LHCN-M2 (cell line): ENCODE measurements around the gene ABCB8. TPM values are rescaled to one million over a fixed set of nuclear protein-coding genes. Genes with fewer than 3 reads are reported as not detected.

Experiments used
- DNase-seq: peaks from one replicate; pipeline ENCODE4 v3.0.0-alpha.2; 2012; ENCODE audit warnings: low read depth
- total RNA-seq: library from RNA; depleted of rRNA; stranded (reverse); fragments of >200 nt; gene quantifications from 2 replicates; pipeline ENCODE4 v1.2.3, GENCODE V29; 2014

ABCB8 gene
- total RNA-seq, 1 experiment from 2014 or later = 61.1 TPM

DNA sequence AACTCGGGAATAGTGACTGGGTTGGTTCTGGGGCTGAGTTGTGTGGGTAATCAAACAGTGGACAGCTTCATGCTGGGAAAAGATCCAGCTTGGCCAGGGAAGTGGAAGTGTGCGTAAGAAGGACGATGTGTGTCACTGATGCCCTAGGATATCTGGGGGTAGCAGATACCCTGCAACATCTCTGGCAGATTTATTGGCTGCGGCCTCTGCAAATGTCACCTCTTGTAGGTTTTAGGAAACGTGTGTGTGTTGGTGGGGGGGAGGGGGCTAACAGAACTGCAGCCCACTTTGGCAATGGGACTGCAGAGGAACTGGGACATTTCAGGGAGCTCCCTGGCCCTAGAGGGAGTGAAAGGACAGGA is 57.1 kb downstream of the ABCB8 start:
- DNase-seq = no peak

DNA sequence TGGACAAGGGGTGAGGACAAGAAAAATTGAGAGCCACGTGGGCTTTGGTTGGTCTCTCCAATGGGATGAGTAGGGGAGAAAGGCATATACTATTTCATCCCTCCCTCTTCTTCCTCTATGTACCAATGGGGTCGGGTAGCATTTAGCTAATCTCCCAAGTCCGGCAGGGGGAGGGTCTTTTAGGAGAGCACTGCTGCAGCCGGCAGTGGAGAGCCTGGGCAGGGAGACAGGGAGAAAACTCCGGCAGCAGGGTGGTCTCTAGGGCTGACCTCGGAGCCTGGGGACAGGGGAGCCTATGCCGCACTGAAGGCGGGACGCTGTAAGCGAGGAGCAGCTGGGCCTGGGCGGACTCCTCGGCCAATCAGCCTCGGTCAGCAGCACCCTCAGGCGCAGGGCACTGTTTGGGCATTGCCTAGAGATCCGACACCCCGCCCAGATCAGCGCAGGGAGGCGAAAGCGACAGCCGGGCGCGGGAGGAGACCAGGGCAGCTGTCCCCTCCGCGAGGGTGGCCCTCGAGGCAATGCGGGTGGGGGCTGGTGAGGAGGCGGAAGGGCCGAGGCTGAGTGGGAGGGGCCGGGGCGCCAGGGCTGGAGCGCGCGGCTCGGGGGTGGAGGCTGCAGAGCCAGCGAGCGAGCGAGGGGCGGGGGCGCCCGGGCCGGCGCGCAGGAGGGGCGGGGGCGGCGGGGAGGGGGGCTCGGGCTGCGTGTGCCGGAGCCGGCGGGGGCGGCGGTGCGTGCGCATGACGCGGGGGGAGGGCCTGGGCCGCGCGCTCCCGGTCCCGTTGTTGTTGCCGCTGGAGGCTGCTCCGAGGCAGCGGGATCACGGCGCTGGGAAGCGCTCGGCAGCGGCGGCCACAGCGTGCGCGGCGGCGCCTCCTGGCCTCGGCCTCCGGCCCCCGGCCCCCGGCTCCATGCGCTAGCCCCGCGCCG is 57.7 kb downstream of the ABCB8 start, which contains the start of gene AGAP3:
Gene AGAP3 (plus strand): TSS at position 785 of the 930 bp plus-strand sequence. CDS start 267 bp downstream, outside the sequence.
- peak; percentile 94 for DNase-seq

DNA sequence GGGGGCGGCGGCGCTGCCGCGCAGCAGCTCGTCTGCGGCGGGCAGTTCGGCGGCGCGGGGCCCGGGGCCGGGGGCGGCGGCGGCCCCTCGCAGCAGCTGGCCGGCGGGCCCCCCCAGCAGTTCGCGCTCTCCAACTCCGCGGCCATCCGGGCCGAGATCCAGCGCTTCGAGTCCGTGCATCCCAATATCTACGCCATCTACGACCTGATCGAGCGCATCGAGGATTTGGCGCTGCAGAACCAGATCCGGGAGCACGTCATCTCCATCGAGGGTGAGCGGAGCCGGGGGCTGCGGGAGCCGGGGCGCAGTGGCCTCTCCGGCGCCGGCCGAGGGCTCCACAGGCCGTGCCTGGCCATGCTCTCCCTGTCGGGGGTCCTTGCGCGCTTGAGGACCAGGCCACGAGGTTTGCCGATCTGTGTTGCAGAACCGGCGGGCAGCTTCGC is 58.6 kb downstream of the ABCB8 start:
- DNase-seq = peak; percentile 44

DNA sequence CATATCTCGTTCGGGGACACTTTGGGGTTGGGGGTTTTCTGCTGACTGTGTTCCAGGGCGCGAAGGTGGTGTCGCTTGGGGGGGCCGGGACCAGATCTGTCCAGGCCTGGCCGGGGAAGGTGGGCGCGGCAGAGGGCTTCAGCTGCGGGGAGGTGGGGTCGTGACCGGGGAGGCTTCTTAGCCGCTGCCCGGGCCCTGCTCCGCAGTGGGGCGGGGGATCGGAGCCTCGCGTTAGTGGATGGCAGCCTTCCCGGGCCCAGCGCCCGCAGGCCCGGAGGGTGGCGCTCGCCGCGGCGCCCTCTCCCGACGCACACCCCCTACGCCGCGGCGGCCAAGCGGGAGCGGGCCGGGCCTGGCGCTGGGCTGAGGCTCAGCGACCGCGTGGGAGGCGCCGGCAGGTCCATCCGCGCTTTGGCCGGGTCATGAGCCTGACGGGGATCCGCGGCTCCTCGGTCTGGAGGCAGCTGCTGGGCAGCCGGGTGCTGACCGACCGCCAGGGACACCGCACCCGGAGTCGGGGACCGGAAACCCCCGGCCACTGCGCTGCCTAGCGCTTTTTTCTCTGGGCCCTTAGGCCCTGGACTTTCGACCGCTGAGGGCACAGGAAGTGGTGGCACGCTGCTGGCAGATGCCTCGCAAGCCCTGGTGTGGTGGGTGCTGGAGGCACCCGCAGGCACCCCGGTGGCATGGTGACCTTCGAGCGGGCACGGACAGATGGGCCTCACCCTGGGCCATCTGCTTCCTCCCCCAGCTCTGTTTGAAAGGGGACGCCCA is 59.2 kb downstream of the ABCB8 start:
- peak; percentile 65 for DNase-seq

DNA sequence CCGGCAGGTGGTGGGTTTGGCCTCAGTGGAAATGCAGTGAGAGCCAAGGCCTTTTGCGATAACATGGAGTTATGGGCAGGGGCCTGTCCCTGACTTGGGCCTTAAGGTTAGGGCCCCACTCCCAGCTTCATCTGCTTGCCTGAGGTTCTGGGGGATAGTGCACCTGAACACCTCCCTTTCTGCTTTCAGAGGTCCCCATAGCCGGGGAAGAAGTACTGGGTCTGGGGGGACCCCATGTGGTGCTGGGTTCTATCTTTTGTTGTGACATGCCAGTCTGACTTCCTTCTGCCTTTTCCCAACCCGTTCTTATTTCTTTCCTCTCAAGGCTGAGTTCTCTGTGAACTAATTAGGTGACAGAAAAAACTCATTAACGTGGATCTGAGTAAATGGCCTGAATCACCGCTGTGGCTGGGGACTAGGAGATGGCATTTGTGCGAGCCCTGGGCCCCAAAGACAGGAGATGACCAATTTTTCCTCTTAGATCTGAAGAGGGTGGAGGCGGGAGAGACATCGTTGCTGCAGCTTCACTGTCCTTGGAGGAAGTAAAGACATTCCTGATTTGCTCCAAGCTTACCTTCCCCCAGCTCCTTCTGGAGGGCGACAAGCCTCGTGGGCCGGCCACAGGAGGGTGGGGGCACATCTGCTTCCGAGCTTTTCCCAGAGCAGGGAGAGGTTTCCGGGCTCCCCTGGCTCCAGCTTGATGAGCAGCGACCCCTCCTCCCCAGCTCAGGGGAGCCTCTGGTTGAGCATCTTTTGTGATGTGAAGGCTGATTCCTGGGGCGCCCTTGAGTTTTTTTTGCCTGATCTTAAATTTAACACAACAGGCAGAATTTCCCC is 60.0 kb downstream of the ABCB8 start:
- DNase-seq = no peak

DNA sequence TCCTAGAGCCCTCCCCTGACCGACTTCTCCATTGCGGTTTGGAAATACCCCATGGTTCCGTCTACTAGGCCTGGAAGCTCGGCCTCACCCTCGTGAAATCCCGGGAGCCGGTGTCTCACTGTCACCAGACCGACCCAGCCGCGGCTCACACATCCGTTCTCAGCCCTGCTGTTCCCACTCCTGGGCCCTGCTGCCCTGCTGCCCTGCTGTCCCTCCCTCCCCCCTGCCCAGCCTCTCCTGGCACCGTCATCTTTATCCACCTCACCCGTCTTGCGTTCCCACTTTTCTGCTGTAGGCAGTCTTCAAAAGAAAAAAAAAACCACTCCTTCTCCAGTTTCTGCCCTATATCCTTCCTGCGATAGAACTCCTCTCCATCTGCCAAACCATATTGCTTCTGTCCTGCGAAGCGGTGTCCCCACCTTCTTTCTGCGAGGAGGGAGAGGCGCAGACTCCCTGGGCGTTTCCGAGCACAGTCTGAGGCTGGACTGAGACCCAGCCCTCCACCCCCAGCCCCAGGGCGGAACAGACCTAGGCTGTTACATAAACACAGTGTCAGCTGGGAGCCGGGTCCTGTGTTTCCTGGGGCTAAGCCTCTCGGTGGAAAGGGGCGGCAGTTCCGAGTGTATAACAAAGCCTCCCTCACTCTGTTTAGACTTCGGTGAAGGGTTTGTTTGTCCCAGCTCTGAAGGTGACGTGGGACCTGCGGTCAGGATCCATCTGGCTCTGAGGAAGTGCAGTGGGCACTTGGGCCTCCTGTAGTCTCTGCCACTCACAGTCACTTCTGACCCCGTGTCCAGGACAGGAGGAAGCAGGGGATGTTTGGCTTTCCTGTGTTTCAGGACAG is 60.8 kb downstream of the ABCB8 start:
- peak; percentile 43 for DNase-seq

DNA sequence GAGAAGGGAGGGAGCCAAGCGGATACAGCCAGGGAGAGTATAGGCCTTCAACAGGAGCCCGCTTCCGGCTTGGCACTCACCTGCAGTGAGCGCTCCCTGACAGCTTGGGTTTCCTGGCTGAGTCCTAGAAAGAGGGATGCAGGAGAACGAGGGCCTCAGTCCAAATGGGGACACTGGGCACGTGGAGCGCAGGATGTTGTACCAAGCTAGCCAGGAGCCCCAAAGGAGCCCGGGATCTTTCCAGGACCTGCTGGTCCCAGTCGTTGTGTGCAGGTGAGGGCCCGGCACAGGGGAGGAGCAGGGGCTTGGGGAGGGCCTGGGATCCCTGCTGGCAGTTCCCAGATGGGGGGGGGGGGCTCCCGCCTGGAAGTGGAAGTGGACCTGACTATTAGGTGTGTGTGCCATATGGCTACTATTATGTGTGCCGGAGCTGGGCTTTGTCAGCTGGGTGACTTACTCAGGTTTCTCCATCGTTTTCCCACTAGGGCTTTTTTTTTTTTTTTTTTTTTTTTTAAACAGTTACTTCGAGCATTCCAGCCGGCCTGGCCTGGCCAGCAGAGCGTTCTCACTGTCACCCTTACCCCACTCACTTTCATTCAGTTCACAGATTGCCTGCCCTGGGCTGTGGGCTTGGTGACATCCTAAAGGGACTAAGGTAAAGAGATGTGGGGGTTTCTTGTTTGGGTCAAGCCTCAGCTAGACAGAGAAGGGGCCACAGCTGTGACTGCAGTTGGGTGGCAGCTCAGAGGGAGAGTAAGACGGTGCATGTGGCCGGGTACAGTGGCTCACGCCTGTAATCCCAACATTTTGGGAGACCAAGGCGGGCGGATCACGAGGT is 61.9 kb downstream of the ABCB8 start:
- no peak for DNase-seq

DNA sequence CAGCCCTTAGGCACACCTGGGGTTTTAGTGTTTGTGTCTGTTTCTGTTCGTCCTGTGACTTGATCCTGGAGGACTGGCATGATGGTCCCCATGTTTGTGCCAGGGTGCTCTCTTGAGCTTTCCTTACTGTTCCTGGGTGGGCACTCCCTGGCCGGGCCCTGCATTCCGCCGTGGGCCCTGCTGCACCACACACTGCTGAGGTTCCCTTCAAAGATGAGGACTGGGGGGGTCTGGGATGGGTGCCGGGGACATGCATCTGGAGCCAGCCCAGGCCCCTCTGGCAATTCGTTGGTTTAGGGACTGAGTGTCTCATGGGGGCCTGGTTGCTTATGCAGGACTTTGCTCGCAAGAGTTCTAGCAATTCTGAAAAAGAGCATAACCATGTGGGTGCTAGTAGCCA is 62.8 kb downstream of the ABCB8 start:
- no peak for DNase-seq

DNA sequence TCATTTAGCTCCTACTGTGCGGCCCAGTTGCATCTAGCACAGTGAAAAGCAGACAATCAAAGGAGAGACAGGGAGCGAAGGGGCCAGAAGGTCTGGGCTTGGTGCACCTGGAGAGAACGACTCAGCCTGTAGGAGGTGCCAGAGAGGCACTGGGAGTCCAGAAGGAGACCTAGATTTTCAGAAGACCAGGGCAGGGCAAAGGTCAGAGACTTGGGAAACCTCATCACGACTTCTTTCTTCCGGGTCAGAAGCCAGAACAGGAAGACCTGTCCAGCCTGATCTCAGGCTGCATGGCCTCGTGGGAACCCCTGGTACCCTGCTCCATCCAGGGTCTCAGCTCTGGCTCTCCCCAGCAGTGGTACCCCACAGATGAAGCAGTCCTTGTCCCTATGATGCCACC is 63.2 kb downstream of the ABCB8 start:
- DNase-seq = no peak

DNA sequence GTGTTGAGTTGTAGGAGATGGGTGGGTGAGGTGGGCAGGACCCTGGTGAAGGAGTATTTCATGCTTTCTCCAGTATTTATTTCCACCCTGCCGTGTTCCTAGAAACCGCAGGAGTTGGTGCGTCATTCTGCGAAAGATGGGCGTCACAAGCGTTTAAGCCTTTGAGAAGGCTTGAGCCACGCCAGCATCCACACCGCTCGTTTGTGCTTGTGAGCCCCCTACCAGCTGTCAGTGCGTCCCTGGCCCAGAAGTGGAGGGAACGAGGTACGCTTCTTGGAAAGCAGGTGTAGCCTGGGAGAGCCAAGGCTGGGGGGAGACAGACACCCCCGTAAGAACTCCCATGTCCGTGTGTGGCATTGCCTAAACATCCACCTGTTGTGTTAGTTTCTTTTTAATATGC is 63.7 kb downstream of the ABCB8 start:
- no peak for DNase-seq

DNA sequence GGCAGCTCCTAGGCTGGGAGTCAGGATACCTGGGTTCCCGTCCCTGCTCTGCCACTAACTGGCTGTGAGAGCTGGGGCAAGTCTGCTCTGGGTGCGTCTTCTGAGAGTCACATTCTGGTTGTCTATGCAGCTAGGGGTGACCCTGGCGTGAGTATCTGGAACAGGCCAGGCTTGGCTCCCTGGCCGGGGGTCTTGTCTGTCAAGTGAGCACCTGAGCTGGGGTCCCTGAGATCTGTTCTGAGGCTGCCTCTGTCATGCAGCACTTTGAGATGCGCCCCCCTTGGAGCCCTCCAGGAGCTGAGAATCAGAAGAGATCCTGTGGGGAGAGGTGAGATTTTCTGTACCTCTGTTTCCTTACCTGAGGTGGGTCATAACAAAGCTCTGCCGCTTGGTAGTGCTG is 65.5 kb downstream of the ABCB8 start:
- no peak for DNase-seq

DNA sequence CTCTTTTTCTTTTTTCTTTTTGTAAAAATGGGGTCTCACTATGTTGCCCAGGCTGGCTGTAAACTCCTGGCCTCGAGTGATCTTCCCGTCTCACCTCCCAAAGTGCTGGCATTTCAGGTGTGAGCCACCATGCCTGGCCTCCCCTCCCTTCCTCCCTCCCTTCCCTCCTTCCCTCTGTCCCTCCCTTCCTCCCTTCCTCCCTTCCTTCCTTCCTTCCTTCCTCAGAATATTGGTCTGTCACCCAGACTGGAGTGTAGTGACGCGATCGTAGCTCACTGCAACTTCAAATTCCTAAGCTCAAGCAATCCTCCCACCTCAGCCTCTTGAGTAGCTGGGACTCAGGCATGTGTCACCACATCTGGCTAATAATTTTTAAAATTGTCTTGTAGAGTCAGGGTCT is 66.4 kb downstream of the ABCB8 start:
- no peak for DNase-seq

DNA sequence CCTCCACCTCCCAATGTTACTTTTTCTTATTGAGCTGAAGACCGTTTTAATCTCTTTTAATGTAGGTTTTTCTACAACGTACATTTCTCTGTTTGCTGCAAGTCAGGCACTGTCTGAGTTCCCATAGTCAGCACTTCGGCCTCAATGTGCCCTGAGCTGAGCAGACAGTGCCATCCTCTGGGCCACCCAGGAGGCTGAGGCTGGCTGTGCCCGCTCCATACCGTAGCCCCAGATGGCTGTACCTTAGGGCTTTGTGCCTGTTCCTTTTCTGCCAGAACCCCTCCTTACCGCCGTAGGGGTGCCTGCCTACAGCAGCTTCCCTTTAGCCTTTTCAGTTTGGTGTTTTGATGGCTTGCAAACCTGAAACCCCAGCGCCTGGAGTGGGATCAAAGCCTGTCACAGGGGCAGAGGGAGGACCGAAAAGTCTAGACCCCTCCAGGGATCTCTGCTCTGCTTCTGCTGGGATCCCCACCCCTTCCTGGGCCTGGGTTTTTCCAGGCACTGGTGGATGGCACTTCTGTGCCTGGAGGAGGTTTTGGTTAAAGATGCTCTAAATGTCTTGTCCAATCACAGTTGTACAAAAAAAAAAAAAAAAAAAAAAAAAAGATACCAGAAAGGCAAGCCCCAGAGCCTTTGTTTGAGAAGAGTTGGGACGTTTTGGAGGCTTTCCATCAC is 67.0 kb downstream of the ABCB8 start:
- DNase-seq = no peak

DNA sequence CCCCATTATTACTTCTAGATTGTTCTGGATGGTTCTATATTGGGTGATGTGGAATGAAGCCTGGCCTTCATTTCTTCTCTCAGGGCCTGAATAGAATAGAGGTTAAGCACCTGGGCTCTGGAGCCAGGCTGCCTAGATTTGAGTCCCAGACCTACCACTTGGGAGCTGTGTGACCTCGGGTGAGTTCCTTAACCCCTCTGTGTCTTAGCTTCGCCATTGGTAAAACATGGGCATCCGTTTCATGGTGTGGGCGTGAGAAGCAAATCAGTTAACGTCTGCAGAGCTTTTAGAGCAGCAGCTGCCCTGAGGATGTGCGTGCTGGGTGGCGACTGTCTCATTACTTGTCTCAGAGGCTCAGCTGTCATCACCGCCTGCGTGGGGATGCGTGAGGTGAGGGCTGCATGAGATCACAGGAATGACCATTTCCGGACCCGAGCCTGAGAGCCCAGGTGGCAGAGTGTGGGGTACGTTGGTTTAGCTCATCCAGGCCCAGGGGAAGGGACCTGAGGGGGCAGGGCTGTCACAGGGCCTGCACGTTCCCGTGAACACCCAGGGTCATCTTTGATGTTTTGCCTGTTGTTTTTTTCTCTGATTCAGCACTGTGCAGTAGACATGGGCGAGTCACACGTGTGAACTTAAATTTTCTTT is 67.7 kb downstream of the ABCB8 start:
- DNase-seq = peak; percentile 85
